OCI-LY7 (cell line): ENCODE data around the gene TLE1. TPM values are rescaled to one million over a fixed set of nuclear protein-coding genes. Genes with fewer than 3 reads are reported as not detected.

Experiments
- BruUV-seq: library from RNA; stranded (reverse); fragments of 400-500 nt; replicated peaks from 2 replicates; lab custom pipeline; 2021; lab: Mats Ljungman, UMichigan
- CTCF ChIA-PET: fragments of 300-600 bp; sonication (Branson Sonifier 250); formaldehyde crosslinking; loops from one replicate; lab custom pipeline; 2022; ENCODE audit warnings: antibody characterized with exemption; ENCODE audit not compliant: unreplicated experiment; lab: Charles Lee
- POLR2A ChIA-PET: fragments of 300-600 bp; sonication (Branson Sonifier 250); formaldehyde crosslinking; loops from one replicate; lab custom pipeline; 2022; ENCODE audit warnings: antibody characterized with exemption; lab: Charles Lee
- DNase-seq: peaks from one replicate; pipeline ENCODE4 v3.0.0-alpha.2; 2015; ENCODE audit warnings: low spot score
- H2AFZ ChIP-seq: fragments of 200-600 bp; sonication (generic), shearing (Covaris generic); 2 replicates; pipeline ENCODE4 v1.6.1; 2014; ENCODE audit warnings: mild to moderate bottlenecking, antibody characterized with exemption, low read length, moderate library complexity
- H3K27ac ChIP-seq: fragments of 200-600 bp; sonication (generic); 2 replicates; pipeline ENCODE4 v1.5.1; 2014; ENCODE audit warnings: mixed run types, low read depth, mild to moderate bottlenecking, moderate library complexity, low read length, inconsistent platforms; ENCODE audit not compliant: poor library complexity, severe bottlenecking
- H3K36me3 ChIP-seq: fragments of 200-600 bp; sonication (generic); 2 replicates; pipeline ENCODE4 v1.6.1; 2014; ENCODE audit warnings: mild to moderate bottlenecking, antibody characterized with exemption, low read length, moderate library complexity, mixed read lengths; ENCODE audit not compliant: insufficient read depth
- H3K4me1 ChIP-seq: fragments of 200-600 bp; sonication (generic); 2 replicates; pipeline ENCODE4 v1.5.1; 2014; ENCODE audit warnings: mild to moderate bottlenecking, low read length; ENCODE audit not compliant: insufficient read depth, poor library complexity, severe bottlenecking
- H3K4me2 ChIP-seq: fragments of 200-600 bp; sonication (generic); 2 replicates; pipeline ENCODE4 v1.6.1; 2014; ENCODE audit warnings: mild to moderate bottlenecking, low read length
- H3K4me3 ChIP-seq: fragments of 200-600 bp; sonication (generic); 2 replicates; pipeline ENCODE4 v1.5.1; 2014; ENCODE audit warnings: mild to moderate bottlenecking, low read depth, low read length; ENCODE audit not compliant: poor library complexity, severe bottlenecking
- H3K79me2 ChIP-seq: fragments of 200-600 bp; sonication (generic); 2 replicates; pipeline ENCODE4 v1.6.1; 2016; ENCODE audit warnings: low read depth, mild to moderate bottlenecking, low read length, moderate library complexity, mixed read lengths; ENCODE audit not compliant: insufficient read depth
- H3K9me2 ChIP-seq: fragments of 200-600 bp; sonication (generic); 2 replicates; pipeline ENCODE4 v1.6.1; 2016; ENCODE audit warnings: mild to moderate bottlenecking, low read length, mixed read lengths; ENCODE audit not compliant: insufficient read depth
- H3K9me3 ChIP-seq: fragments of 200-600 bp; sonication (generic); 2 replicates; pipeline ENCODE4 v1.6.1; 2014; ENCODE audit warnings: mild to moderate bottlenecking, mixed run types, low read length, mixed read lengths
- H4K20me1 ChIP-seq: fragments of 200-600 bp; sonication (generic); 2 replicates; pipeline ENCODE4 v1.6.1; 2014; ENCODE audit warnings: mild to moderate bottlenecking, antibody characterized with exemption, low read length, moderate library complexity, mixed read lengths; ENCODE audit not compliant: insufficient read depth
- EZH2phosphoT487 ChIP-seq: fragments of 200-600 bp; sonication (generic); IDR thresholded peaks from 2 replicates; pipeline ENCODE4 v1.6.1; 2018; ENCODE audit warnings: low read depth, borderline replicate concordance, mild to moderate bottlenecking, mixed run types, antibody characterized with exemption, low read length, moderate library complexity, mixed read lengths
- intact Hi-C: fragments of 100-400 bp; cut with micrococcal nuclease; formaldehyde crosslinking; loops from one replicate; pipeline ENCODE4 v1.10.0; 2022; ENCODE audit not compliant: unreplicated experiment
- total RNA-seq, 2 experiments: library from RNA; depleted of rRNA in 1 of 2; stranded (reverse); fragments of >200 nt in 1 of 2; shearing (Covaris generic) in 1 of 2; gene quantifications; 2 replicates each; pipeline ENCODE4 v1.2.3, GENCODE V29; 2014 to 2022
- TF ChIP-seq, protein P1 (sequence below): fragments of 200-600 bp; sonication (generic); conservative IDR thresholded peaks from 2 replicates; pipeline ENCODE4 v1.5.1; 2014; ENCODE audit warnings: mild to moderate bottlenecking, antibody characterized with exemption, low read length, moderate library complexity, mixed read lengths

The TLE1 gene
- total RNA-seq, 2 experiments from 2014 or later, result 0.13 TPM; not detected in 1

DNA sequence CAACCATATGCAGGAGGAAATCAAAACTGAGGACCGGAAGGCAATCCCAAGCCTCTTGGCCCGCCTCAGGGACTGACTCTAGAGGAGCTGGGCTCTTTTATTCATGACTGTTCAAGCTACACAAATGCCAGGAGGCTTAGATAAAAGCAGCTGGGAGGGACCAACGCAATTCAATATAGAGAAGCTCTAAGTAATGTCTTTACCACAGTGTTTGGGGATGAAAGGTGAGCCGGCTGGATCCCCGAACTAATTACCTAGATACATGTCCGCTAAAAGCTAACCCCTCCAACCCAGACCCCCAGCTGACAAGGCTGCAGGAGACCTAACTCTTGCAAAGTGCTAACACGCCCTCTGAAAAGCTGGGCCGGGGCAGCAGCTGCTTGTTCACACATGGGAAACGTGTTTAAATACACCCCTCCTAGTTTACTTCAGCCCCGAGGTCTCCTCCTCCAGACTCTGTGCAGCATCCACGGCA is 67.5 kb downstream of the TLE1 start:
- CTCF ChIA-PET, result no interaction called here
- Histone ChIP-seq H3K27ac (no peak overlapping the region), H3K9me3 (no peaks in the 10 kb centered on the region), H3K4me2 (no peak overlapping the region), H3K4me1 (no peaks in the 10 kb centered on the region), H3K36me3 (no peaks in the 10 kb centered on the region), H3K4me3 (no peak overlapping the region), H3K79me2 (no peaks in the 10 kb centered on the region), H3K9me2 (no peaks in the 10 kb centered on the region), H2AFZ (no peak overlapping the region), H4K20me1 (no peaks in the 10 kb centered on the region)
- no peak for TF ChIP-seq EZH2phosphoT487
- TF ChIP-seq, protein P1, sequence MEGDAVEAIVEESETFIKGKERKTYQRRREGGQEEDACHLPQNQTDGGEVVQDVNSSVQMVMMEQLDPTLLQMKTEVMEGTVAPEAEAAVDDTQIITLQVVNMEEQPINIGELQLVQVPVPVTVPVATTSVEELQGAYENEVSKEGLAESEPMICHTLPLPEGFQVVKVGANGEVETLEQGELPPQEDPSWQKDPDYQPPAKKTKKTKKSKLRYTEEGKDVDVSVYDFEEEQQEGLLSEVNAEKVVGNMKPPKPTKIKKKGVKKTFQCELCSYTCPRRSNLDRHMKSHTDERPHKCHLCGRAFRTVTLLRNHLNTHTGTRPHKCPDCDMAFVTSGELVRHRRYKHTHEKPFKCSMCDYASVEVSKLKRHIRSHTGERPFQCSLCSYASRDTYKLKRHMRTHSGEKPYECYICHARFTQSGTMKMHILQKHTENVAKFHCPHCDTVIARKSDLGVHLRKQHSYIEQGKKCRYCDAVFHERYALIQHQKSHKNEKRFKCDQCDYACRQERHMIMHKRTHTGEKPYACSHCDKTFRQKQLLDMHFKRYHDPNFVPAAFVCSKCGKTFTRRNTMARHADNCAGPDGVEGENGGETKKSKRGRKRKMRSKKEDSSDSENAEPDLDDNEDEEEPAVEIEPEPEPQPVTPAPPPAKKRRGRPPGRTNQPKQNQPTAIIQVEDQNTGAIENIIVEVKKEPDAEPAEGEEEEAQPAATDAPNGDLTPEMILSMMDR, result no peak
- DNase-seq, result no peak
- intact Hi-C loops, result no loop called here
- BruUV-seq, result no TSS peak
- POLR2A ChIA-PET, result interaction anchor here (0.6 kb wide), 1 partner anchor 87 kb away, joined by 3 read pairs; no protein-coding TSS in a partner anchor

DNA sequence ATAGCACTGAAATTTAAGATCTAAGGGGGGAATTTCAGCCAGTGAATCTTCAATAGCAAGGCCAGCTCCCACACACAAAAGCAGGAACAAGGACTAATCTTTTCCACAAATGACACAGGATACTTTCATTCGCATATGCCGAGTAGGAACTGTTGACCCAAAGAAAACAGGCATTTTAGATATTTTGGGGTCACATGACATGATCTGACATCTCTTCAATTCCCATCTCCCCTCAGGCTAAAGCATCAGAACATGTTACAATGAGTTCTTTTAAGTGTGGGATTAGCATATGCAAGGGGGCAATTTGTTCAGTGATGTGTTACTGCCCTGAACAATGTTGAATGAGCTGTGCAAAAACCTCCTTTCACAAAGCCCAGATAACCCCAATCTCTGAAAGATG is 68.2 kb downstream of the TLE1 start:
- intact Hi-C loops, result no loop called here
- CTCF ChIA-PET, result no interaction called here
- Histone ChIP-seq H2AFZ (no peak overlapping the region), H3K79me2 (no peaks in the 10 kb centered on the region), H3K4me3 (no peak overlapping the region), H3K4me2 (no peak overlapping the region), H3K9me3 (no peaks in the 10 kb centered on the region), H3K27ac (no peak overlapping the region), H3K36me3 (no peaks in the 10 kb centered on the region), H4K20me1 (no peaks in the 10 kb centered on the region), H3K4me1 (no peaks in the 10 kb centered on the region), H3K9me2 (no peaks in the 10 kb centered on the region)
- POLR2A ChIA-PET, result interaction anchor here (0.6 kb wide), 1 partner anchor 88 kb away, joined by 3 read pairs; no protein-coding TSS in a partner anchor
- no TSS peak for BruUV-seq
- DNase-seq, result no peak
- TF ChIP-seq EZH2phosphoT487, result no peak
- TF ChIP-seq, protein P1, result no peak

DNA sequence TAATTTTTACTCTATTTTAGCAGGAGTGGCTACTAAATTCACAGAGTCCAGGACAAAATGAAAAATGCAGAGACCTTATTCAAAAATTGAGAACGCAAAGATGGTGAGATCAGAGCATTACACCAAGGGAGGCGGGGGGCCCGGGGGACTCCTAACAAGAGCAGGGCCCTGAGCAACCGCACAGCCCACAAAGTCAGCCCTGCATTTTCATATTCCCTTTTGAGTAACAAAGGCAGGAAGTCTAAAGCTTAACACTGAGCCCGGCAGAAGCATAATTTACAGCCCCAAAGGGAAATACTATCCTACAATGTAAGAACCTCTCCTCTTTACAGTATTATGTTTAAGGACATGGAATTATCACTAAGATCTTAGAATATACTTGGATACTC is 69.4 kb downstream of the TLE1 start:
- H3K9me3 ChIP-seq, result no peaks in the 10 kb centered on the region
- H3K36me3 ChIP-seq, result no peaks in the 10 kb centered on the region
- TF ChIP-seq EZH2phosphoT487, result no peak
- TF ChIP-seq, protein P1, result no peak
- DNase-seq, result no peak
- CTCF ChIA-PET, result no interaction called here
- POLR2A ChIA-PET, result interaction anchor here (0.6 kb wide), 1 partner anchor 548 kb away, joined by 3 read pairs; no protein-coding TSS in a partner anchor
- H4K20me1 ChIP-seq, result no peaks in the 10 kb centered on the region
- no peak overlapping the region for H3K27ac ChIP-seq
- H3K9me2 ChIP-seq, result no peaks in the 10 kb centered on the region
- no peaks in the 10 kb centered on the region for H3K4me1 ChIP-seq
- no peaks in the 10 kb centered on the region for H3K79me2 ChIP-seq
- no peak overlapping the region for H2AFZ ChIP-seq
- H3K4me2 ChIP-seq, result no peak overlapping the region
- intact Hi-C loops, result no loop called here
- no TSS peak for BruUV-seq
- H3K4me3 ChIP-seq, result no peak overlapping the region
